HG03432 (cell line): ENCODE data around the gene ADPRS.

Experiments used
- ATAC-seq: cut with Tn5 transposase; IDR thresholded peaks from one replicate; pipeline ENCODE4 v1.9.1; 2021; ENCODE audit warnings: mild to moderate bottlenecking, moderate library complexity; ENCODE audit not compliant: unreplicated experiment

Gene ADPRS, protein sequence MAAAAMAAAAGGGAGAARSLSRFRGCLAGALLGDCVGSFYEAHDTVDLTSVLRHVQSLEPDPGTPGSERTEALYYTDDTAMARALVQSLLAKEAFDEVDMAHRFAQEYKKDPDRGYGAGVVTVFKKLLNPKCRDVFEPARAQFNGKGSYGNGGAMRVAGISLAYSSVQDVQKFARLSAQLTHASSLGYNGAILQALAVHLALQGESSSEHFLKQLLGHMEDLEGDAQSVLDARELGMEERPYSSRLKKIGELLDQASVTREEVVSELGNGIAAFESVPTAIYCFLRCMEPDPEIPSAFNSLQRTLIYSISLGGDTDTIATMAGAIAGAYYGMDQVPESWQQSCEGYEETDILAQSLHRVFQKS

DNA sequence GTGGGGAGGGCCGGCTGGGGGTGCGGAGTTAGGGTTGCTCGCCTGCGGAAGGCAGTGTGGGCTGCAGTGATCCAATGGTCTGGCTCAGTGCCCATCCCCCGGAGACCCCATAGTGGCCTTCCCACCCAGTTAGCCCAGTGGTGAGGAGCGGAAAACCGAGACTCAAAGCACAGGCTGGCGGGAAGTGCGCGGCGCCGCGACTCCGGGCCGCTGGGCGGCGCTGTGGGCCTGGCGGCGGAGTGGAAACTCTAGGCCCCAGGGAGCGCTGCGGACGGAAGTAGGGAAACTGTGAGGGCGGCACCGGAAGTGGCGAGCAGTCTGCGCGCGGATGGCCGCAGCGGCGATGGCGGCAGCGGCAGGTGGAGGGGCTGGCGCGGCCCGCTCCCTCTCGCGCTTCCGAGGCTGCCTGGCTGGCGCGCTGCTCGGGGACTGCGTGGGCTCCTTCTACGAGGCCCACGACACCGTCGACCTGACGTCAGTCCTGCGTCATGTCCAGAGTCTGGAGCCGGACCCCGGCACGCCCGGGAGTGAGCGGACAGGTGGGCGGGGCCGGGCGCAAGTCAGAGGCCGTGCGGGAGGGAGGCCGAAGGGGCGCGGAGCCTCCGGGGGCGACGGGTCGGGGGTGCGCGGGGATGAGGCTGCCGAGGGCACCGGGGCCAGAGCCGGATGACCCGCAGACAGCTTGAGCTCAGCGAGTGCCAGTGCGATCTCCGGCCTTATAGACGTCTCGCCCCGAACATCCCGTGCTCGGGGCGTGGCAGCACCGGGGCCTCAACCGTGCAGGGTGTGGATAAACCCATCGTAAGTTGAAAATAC, at the start of gene ADPRS:
ADPRS (plus strand) TSS at position 316 of the 816 bp plus-strand sequence; CDS start at position 329, 13 bp downstream.
- peak; percentile 83 for ATAC-seq

DNA sequence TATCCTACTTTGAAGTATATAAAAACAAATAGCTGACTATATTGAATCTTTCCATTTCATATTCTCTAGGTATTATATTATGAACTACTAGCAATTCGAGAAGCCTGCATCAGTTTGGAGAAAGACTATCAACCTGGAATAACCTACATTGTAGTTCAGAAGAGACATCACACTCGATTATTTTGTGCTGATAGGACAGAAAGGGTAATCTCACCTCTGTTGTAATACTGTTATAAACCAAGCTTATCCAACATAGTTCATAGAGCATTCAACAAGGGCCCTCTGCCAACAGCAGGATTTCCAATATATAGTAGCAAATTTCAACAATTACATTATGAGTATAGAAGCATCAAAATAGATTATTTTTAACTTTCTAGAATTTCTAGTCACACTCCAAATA, 48.5 kb upstream of the ADPRS start:
- ATAC-seq, result no peak

DNA sequence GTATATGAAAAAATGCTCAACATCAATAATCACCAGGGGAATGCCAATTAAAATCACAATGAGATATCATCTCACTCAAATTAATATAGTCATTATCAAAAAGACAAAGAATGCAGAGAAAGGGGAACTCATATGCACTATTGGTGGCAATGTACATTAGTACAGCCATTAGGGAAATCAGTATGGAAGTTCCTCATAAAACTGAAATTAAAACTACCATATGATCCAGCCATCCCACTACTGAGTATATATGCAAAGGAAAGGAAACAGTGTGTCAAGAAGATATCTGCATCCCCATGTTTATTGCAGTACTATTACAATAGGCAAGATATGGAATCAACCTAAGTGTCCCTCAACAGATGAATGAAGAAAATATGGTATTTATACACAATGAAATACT, 36.9 kb upstream of the ADPRS start:
- ATAC-seq, result no peak

DNA sequence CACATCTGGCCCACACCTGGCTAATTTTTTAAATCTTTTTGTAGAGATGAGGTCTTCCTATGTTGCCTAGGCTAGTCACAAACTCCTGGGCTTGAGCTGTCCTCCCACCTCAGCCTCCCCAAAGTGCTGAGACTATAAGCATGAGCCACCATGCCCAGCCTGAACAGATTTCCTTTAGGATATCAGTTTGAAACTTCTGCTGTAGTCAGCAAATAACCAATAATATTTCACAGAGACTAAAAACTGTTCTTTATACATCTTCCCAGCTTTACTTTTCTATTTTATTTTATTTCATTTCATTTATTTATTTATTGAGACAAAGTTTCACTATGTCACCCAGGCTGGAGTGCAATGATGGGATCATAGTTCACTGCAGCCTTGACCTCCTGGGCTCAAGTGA, 34.7 kb upstream of the ADPRS start:
- no peak for ATAC-seq

DNA sequence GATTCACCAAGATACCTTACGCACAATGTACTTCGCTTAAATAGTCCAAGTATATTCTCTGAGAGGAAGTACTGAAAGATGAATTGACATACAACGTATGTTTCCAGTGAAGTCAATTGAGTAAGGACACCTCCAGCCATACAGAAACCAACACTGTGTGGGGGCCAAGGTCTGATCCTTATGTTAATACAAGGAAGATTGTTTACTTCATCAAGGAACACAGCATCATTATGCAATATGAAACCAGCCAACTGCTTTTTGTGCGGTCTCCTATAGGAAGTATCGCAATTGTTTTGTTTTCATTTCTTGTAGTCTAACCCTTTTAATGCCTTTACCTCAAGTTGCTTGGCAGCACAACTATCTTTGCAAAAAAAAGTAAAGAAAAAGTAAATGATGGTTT, 33.0 kb upstream of the ADPRS start:
- ATAC-seq, result no peak

DNA sequence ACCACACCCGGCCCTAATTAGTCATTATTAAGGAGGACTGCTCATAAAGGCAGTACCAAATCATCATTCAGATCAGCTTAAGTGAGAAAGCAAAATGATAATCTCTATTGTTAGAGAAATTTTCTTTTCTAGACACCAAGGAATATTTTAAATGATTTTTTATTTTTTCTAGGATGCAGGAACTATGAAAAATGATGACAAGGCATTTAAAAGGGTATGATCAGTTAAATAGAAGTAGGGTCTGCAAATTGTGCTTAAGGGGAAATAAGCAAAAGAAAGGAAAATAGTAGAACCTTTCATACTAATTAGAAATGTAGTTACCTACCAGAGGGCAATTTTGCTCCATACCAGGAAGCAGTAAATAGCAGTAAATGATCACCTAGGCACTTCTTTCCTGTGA, 26.4 kb upstream of the ADPRS start:
- no peak for ATAC-seq

DNA sequence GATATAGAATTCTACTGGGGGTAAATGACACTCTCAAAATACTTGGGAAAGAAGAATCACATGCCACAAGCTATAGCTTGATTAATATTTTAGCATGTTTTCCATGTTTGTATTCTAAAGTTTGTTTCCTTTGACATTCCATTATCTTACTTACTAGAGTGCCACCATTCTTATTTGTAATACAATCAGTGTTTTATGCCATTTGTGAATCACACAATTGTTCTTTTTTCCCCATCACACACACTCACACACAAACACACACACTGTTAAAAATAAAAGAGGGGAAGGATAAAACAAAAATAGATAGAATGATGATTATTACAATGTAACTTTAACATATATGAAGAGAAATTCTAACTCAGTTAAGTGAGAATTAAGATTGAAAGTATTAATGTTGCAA, 20.8 kb upstream of the ADPRS start:
- no peak for ATAC-seq

DNA sequence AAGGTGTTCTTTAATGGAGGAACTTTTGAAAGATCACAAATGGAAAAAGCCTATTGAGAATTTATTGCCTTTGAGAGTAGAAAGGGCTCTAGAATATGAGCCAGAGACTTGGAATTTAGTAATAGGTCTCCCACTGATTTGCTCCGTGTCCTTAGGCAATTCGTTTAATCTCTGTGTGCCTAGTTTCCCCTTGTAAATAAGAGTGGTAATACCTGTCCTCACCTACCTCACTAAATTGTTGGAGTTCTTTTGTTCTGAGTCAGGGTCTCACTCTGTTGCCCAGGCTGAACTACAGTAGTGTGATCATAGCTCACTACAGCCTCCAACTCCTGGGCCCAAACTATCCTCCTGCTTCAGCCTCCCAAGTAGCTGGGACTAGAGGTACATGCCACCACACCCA, 19.8 kb upstream of the ADPRS start:
- ATAC-seq, result no peak

DNA sequence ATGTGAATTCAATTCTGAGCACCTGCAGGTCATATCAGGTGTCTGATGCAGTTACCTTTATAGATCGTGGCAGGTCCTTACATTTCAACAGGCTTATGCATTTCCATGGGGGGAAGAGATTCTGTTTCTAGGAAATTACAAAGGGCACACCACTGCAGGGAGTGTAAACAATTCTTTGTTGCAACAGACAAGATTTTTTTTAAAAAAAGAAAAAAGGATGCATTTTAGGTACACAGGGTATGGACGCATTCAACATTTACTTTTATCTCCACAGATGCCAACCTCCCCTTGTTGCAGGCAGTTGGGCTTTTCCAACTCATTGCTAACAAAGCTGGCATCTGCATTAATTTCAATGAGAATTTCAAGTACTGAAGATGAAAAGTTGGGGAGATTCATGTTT, 18.3 kb upstream of the ADPRS start:
- ATAC-seq, result no peak

DNA sequence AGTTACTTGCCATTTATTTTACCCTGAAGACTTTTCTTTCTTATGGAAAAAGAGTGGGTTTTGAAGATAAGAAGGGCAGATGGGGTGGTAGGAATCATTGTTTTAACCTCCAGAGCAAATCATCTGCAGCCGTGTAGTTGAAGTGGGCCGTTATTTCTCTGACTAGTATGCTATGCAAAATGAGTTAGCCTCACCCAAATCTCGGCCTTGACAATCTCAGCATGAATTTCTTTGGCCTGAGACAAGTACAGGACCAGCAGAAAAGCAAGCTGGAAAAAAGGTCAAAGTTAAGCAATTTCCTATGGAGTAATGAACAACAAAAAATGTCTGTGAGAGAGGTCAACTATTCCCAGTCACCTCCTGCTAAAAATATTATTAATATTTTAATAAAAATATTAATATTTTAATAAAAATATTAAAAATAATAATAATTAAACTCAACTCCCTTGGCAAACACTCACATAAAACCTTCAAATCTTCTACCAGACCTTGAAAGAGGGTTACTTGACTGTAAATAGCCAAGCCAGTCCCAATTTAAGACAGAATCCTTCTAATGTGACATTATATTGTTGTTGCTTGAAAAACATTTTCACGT, 11.6 kb upstream of the ADPRS start:
- no peak for ATAC-seq

DNA sequence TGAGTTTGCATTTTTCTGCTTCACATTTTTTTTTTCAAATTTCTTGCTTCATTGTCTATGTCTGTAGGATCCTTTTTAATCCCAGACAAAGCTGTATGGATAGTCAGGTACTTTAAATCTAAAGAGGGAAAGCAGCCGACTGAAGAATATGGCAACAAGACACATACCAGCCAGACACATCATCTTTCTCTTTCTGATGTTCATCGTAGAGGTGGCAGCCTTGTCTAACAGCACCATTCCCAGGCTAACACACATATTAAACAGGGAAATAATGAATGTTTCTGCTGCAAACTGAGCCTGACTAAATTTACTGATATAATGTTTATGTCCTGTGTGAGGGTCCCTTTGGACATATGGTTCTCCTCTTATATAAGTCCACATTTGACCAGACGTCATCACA, 8.5 kb upstream of the ADPRS start:
- ATAC-seq, result no peak

DNA sequence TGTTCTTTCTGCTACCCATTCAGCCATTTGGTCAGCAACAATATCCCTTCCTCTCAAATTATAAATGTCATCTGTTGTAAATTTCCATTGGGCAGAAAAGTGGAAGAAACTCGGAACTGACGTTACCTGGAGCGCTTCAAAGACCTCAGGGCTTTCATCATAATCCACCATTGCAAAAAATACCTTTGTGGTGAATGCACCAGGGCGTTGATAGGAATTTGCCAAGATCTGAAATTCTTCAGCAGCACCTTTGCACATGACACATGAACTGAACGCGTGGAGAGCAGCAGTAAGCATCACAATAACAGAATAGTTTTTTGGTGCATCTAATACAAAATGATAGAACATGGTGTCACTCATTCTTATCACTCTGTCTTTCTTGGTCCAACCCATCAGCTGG, 7.9 kb upstream of the ADPRS start:
- ATAC-seq, result no peak

DNA sequence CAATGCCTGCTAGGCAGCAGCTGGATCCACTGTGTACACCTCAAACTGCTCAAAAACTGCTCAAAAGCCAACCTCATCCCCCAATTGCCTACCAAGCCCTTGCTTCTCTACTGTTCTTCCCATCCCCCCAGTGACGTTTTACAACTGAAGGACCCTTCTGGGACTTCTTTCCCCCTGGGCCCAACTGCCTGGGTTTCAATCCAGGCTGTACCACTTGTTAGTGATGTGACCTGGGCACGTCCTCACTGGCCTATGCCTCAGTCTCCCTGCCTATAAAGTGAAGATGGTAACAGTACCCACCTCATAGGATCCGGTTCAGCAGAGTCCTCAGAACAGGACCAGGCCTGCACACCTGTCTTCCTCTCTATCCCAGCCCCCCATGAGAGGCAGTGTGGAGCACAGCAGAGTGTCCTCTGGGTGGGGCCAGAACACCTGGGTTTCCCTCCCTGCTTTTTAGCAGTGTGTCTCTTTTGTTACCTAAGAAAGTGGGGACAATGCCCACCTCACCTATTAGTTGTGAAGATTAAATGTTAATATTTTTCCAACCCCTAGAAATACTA, 6.7 kb upstream of the ADPRS start:
- ATAC-seq, result no peak

DNA sequence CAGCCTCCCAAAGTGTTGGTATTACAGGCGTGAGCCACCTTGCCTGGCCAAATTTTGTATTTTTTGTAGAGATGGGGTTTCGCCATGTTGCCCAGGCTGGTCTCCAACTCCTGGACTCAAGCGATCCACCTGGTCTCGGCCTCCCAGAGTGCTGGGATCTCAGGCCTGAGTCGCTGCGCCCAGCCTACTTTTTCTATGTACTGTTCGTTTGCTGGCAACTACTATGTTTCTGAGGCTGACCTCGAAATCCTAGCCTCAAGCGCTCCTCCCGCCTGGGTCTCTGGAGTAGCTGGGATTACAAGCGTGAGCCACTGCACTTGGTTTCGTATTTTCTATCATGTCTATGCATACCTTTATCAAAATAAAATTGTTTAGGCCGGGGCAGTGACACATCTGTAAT, 5.5 kb upstream of the ADPRS start:
- no peak for ATAC-seq

DNA sequence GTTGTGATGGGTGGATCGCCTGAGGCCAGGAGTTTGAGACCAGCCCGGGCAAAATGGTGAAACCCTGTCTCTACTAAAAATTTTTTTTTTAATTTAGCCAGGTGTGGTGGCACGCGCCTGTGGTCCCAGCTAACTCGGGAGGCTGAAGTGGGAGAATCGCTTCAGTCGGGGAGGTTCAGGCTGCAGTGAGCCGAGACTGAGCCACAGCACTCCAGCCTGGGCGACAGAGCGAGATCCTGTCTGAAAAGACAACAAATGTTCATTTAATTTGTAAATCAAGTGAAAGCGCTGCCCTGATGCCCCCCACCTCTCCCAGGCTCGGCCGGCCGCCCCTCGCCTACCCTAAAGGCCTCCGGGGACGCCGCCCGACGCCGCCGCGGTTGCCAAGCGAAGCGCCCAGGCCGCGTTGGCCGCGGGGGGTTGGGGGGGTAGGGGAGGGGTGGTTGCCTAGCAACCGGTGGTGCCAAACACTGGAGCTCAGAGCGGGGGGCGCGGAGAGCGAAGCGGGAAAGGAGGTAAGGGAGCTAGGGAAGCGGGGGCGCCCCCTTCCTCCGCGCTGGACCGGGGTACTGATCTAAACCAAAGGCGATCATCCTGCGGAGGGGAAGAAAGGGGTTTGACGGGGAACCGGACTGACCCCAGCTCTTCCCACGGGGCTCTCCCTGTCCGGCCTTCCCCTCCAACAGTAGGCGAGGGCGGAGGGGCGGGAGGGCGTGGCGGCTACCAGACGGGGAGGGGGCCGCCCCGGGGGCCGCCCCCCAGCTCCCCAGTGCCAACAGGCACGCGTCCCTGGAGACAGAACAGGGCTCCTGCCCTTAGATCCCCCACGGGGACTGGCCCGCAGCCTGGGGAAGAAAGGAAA, 4.8 kb upstream of the ADPRS start, which contains the start of gene TEKT2:
TEKT2 (plus strand) TSS at position 460 of the 862 bp plus-strand sequence. CDS start 828 bp downstream, outside the sequence.
- ATAC-seq, result no peak

DNA sequence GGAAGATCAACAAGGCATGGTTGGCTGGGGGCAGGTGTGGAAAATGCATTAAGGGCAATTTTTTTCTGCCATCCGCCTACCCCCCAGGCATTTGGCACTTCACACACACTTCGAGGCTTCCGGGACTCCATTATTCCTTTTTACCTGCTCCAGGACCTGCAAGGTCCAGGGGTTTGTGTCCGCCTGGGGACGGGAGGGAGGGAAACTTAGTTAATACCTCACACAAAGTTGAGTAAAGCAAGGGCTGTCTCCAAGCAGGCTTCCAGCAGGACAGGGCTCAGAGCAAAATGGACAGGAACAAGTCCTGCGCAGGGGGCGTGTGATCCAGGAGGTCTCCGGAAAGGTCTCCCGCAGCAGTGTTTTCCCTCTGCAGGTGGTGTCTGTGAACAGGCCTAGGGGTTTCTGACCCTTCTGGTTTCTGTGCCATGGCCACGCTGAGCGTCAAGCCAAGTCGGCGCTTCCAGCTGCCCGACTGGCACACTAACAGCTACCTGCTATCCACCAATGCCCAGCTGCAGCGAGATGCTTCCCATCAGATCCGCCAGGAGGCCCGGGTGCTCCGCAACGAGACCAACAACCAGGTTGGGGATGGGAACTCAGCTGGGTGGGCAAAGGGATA, 4.1 kb upstream of the ADPRS start:
- no peak for ATAC-seq

DNA sequence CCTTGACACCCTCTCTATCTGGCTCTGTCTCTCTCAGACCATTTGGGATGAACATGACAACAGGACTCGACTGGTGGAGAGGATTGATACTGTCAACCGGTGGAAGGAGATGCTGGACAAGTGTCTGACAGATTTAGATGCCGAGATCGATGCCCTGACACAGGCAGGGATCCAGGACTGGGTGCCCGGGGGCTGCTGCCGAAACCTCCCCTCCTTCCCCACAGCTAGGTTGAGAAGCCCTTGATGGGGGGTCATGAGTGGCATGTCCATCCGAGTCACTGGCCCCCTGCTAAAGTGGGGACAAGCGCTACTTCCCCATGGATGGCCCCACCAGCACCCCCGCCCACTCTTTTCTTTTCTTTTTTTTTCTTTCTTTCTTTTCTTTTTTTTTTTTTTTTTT, 3.6 kb upstream of the ADPRS start:
- no peak for ATAC-seq

DNA sequence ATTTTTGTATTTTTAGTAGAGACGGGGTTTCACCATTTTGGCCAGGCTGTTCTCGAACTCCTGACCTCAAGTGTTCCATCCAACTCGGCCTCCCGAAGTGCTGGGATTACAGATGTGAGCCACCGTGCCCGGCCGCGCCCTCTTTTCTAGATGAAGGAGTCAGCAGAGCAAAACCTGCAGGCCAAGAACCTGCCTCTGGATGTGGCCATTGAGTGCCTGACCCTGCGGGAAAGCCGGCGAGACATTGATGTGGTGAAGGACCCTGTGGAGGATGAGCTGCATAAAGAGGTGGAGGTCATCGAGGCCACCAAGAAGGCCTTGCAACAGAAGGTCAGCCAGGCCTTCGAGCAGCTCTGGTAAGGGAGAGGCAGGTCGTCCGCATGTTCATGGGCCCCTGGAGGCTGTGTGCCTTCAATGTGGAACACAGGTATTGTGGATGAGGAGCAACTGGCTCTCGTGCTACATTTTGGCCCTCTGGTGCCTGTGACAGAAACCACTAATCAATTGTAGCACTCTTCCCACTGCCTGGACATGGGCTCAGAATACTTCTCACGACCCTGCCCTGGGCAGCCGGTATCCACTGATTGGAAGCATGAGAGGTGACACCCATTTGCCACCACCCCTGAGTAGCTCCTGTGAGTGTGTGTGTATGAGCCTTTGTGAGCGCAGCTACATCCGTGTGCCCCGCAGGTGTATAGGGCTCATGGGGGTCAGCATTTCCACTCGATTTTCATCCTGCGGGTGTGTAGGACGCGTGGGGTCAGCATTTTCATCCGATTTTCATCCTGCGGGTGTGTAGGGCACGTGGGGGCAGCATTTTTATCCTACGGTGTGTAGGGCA, 2.8 kb upstream of the ADPRS start:
- ATAC-seq, result no peak

DNA sequence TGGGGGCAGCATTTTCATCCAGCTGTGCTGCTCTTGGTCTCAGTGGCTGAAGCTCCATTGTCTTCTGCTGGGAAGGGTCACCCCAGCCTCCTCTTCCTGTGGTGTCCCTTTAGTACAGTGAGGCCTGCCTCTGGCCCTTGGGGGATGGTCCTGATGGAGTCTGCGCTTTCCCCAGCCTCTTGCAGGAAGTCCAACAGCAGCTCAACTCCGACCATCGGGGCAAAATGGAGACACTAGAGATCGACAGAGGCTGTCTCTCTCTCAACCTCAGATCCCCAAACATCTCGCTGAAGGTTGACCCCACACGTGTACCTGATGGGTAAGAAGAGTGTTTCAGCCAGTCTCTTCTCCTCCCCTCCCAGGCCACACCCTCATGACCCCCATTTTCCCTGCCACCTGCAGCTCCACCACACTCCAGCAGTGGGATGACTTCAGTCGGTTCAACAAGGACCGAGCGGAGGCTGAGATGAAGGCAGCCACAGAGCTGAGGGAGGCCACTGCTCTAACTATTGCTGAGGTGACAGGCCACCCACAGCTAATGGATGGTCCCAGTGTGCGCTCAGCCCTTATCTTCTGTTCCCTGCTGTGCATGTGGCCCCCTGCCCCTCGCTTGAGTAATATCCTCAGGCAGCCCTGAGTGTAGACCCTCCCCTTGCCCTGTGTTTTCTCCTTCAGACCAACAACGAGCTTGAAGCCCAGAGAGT, 2.0 kb upstream of the ADPRS start:
- no peak for ATAC-seq
